Thyroid gland (tissue), 4 donors: Measurements from ENCODE around the gene PRKCZ. TPM values are rescaled to one million over a fixed set of nuclear protein-coding genes. Genes with fewer than 3 reads are reported as not detected.

Source experiments
- DNase-seq, 2 donors: peaks; one replicate each; pipeline ENCODE4 v3.0.0-alpha.2; 2019
- H3K27ac ChIP-seq, 3 donors: fragments of 200-600 bp; sonication (generic); 1 replicate in 2 of 3; 2 replicates in 1 of 3; pipeline ENCODE4 v1.5.1; 2016 to 2019; ENCODE audit warnings: mild to moderate bottlenecking in 1 of 3, moderate library complexity in 1 of 3
- H3K27me3 ChIP-seq: fragments of 200-600 bp; sonication (generic); one replicate; pipeline ENCODE4 v1.5.1; 2019
- H3K36me3 ChIP-seq, 2 donors: fragments of 200-600 bp; sonication (generic); one replicate each; pipeline ENCODE4 v1.5.1; 2016 to 2019
- H3K4me1 ChIP-seq, 2 donors: fragments of 200-600 bp; sonication (generic); one replicate each; pipeline ENCODE4 v1.5.1; 2017 to 2019
- H3K4me3 ChIP-seq, 3 donors: fragments of 200-600 bp; sonication (generic); replicated peaks in 1 of 3; 1 replicate in 2 of 3; 2 replicates in 1 of 3; pipeline ENCODE4 v1.5.1; 2016; ENCODE audit warnings: mild to moderate bottlenecking in 1 of 3
- H3K9me3 ChIP-seq: fragments of 200-600 bp; sonication (generic); one replicate; pipeline ENCODE4 v1.5.1; 2017
- CTCF ChIP-seq, 6 experiments: fragments of 200-600 bp in 3 of 6; fragments of 450-650 bp in 3 of 6; sonication (generic) in 3 of 6; IDR thresholded peaks; one replicate each; pipeline ENCODE4 v1.5.1; 2016 to 2019; ENCODE audit warnings: antibody characterized with exemption in 6 of 6, mild to moderate bottlenecking in 2 of 6, inconsistent platforms in 1 of 6, moderate library complexity in 1 of 6
- POLR2A ChIP-seq, 2 donors: fragments of 450-650 bp; IDR thresholded peaks; one replicate each; pipeline ENCODE4 v1.6.1; 2017; ENCODE audit warnings: antibody characterized with exemption in 2 of 2, mild to moderate bottlenecking in 2 of 2, moderate library complexity in 1 of 2
- WGBS, 2 donors: methylation state at CpG; one replicate each; pipeline ENCODE4 v1.1.5; 2017; 5-methylcytosine and 5-hydroxymethylcytosine counted together
- intact Hi-C: fragments of 100-400 bp; cut with DNase I; formaldehyde crosslinking; loops from one replicate; pipeline ENCODE4 v1.15.1; 2023
- total RNA-seq, 4 donors: library from RNA; depleted of rRNA; stranded (reverse); fragments of >200 nt; gene quantifications; one replicate each; pipeline ENCODE4 v1.2.3, GENCODE V29; 2016

The PRKCZ gene
- total RNA-seq, 4 donors from 2014 or later = 33.6 to 53.0 (median 44.3) TPM

GRCh38 chr1:2175055-2175414 lies 124.8 kb downstream of the PRKCZ start:
- Histone ChIP-seq H3K27ac (no peak overlapping the region), H3K9me3 (no peaks in the 10 kb centered on the region), H3K27me3 (no peaks in the 10 kb centered on the region), H3K4me1 (no peaks in the 10 kb centered on the region), H3K36me3 (peaks cover 7 to 14% of the 10 kb centered on the region in 2 donors), H3K4me3 (no peak overlapping the region)
- TF ChIP-seq POLR2A (IDR thresholded peaks at IDR 0.05) = no peak
- no peak for TF ChIP-seq CTCF (IDR thresholded peaks at IDR 0.05)
- no peak for DNase-seq
- intact Hi-C loops = loop anchor here (10.0 kb wide), 1 partner anchor 120 kb away; the partner anchor contains the start of gene PRKCZ
- WGBS, 2 donors = 86 to 88% methylated on average over 9 of the region's 9 CpGs

DNA sequence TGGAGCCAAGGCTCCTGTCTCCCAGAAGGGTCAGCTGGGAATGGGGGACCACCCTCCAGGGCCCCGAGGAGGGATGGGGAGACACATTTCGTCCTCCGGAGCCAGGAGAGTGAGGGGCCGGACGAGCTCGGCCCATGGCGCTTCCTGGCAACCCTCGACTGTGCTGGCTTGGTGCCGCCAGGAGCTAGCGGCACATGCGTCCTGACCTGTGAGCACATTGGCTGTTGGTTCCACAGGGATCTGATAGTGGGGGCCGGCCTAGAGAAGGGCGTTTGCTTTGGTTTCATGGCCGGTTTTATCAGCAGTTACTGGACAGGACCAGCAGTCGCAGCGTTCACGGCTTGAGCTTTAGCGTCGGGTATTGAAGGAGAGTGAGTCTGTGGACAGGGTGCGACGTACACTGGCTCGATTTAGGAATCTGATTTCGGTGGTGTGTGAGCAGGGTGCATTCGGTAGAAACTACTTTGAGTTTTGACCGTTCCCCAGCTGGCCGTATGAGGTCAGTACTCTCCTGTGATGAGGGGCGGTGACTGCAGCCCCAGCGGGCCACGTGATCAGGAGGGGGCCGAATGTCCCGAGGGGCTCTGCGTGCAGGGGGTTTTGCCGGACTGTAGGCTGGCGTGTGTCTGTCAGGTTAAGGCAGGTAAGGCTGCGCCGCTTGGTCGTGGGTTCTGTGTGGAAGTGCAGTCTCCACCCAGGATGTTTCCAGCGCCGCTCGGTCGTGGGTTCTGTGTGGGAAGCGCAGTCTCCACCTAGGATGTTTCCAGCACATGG lies 125.7 kb downstream of the PRKCZ start:
- Histone ChIP-seq H3K4me1 (no peaks in the 10 kb centered on the region), H3K4me3 (no peak overlapping the region), H3K36me3 (peaks cover 12 to 14% of the 10 kb centered on the region in 2 donors), H3K27ac (no peak overlapping the region), H3K27me3 (no peaks in the 10 kb centered on the region), H3K9me3 (no peaks in the 10 kb centered on the region)
- 93 to 94% methylated on average over 40 to 41 of the region's 42 CpGs for WGBS, 2 donors
- no peak for DNase-seq
- TF ChIP-seq CTCF (IDR thresholded peaks at IDR 0.05) (no peak), POLR2A (IDR thresholded peaks at IDR 0.05) (no peak)
- intact Hi-C loops = loop anchor here (10.0 kb wide), 1 partner anchor 121 kb away; the partner anchor contains the start of gene PRKCZ

DNA sequence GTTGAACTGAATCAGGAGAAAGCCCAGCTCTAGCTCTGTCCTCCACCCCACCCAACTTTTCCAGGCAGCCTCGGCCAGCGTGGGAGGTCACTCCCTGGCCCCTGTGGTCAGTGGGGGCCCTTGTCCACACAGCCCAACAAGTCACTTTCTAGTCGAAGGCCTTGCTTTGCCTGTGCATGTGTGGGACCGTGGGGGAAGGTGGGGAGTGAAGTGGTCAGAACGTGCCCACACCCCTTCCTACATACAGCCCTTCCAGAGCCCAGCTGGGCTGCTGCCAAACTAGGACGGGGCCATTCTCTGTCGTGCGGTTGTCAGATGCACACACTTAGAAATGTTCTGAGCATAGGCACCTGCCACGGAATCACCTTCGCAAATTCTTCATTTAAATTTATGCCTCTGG lies 126.4 kb downstream of the PRKCZ start:
- no peak overlapping the region for H3K4me3 ChIP-seq
- H3K36me3 ChIP-seq = peaks cover 12 to 13% of the 10 kb centered on the region in 2 donors
- H3K4me1 ChIP-seq = no peaks in the 10 kb centered on the region
- 72 to 76% methylated on average over 9 to 10 of the region's 10 CpGs for WGBS, 2 donors
- H3K27ac ChIP-seq = no peak overlapping the region
- DNase-seq = no peak
- TF ChIP-seq POLR2A (IDR thresholded peaks at IDR 0.05) (no peak), CTCF (IDR thresholded peaks at IDR 0.05) (no peak)
- intact Hi-C loops = loop anchor here (10.0 kb wide), 1 partner anchor 122 kb away; the partner anchor contains the start of gene PRKCZ
- H3K27me3 ChIP-seq = no peaks in the 10 kb centered on the region
- no peaks in the 10 kb centered on the region for H3K9me3 ChIP-seq

DNA sequence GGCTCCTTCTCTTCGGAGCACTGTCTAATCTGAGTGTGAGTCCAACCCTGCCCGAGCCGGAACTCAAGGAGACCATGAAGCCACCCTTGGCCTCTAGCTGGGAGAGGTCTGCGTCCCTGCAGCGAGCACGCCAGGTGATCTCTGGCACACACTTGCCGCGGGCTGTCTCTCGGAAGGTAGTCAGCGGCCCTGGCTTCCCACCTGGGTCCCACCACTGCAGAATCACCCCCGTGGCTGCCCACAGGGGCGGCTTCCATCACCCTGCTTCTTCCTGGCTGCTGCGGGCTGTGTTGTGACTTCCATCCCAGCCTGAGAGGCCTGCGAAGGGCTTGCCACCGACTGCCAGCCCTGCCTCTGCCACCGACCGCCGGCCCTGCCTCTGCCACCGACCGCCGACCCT lies 127.3 kb downstream of the PRKCZ start:
- intact Hi-C loops = loop anchor here (10.0 kb wide), 1 partner anchor 123 kb away; the partner anchor contains the start of gene PRKCZ
- no peak for TF ChIP-seq CTCF (IDR thresholded peaks at IDR 0.05)
- TF ChIP-seq POLR2A (IDR thresholded peaks at IDR 0.05) = no peak
- Histone ChIP-seq H3K4me1 (no peaks in the 10 kb centered on the region), H3K36me3 (peaks cover 4 to 5% of the 10 kb centered on the region in 2 donors), H3K9me3 (no peaks in the 10 kb centered on the region), H3K4me3 (no peak overlapping the region), H3K27ac (no peak overlapping the region), H3K27me3 (no peaks in the 10 kb centered on the region)
- WGBS, 2 donors = 98 to 99% methylated on average over 12 to 21 of the region's 21 CpGs
- no peak for DNase-seq

- no peaks in the 10 kb centered on the region for H3K9me3 ChIP-seq
- DNase-seq = no peak
- intact Hi-C loops = loop anchor here (10.0 kb wide), 1 partner anchor 123 kb away; the partner anchor contains the start of gene PRKCZ
- WGBS, 2 donors = 96% methylated on average over 16 to 18 of the region's 18 CpGs
- H3K27me3 ChIP-seq = no peaks in the 10 kb centered on the region
- peaks cover 3 to 5% of the 10 kb centered on the region in 2 donors for H3K36me3 ChIP-seq
- no peak overlapping the region for H3K4me3 ChIP-seq
- no peak overlapping the region for H3K27ac ChIP-seq
- no peak for TF ChIP-seq CTCF (IDR thresholded peaks at IDR 0.05)
- no peak for TF ChIP-seq POLR2A (IDR thresholded peaks at IDR 0.05)
- no peaks in the 10 kb centered on the region for H3K4me1 ChIP-seq
Measured at GRCh38 chr1:2177946-2178538, 127.8 kb downstream of the PRKCZ start.
